ENCODE measurements around the gene ATP13A3. TPM values are rescaled to one million over a fixed set of nuclear protein-coding genes. Genes with fewer than 3 reads are reported as not detected.
"Not testable (repeated sequence)": the region's sequence is repeated elsewhere in the genome, so short reads cannot be mapped to it uniquely, and the experiment has no call there.

ATP13A3 gene
- total RNA-seq, 1 donor from 2014 or later: 135 TPM

DNA sequence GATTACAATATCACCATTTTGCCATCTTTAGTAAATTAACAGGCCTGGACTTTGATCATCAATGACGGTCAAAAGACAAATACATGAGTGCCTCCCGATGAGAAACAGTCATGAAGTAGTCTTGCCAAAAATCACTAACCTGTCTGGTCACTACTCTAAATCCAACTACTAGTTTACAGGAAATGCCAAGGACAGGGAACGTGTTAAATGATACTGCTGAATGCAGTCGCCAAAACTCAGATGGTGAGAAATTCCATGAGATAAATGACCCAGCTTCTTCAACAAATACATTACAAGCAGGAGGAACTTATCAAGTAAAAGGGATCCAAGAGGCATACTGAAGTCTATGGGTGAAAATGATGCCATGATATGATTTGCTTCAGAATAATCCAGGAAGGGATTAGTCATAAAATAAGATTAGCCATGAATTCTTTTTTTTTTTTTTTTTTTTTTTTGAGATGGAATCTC is 35.8 kb upstream of the ATP13A3 start:
- H3K4me1 Mint-ChIP-seq (ENCODE audit: low read depth): peaks cover 22% of the 10 kb centered on the region
- H3K9me3 Mint-ChIP-seq (ENCODE audit: low read depth): peaks cover 17% of the 10 kb centered on the region
- no peak overlapping the region for H3K4me3 Mint-ChIP-seq (ENCODE audit: low read depth)
- H3K27me3 Mint-ChIP-seq: no peaks in the 10 kb centered on the region
- TF ChIP-seq, protein P1, sequence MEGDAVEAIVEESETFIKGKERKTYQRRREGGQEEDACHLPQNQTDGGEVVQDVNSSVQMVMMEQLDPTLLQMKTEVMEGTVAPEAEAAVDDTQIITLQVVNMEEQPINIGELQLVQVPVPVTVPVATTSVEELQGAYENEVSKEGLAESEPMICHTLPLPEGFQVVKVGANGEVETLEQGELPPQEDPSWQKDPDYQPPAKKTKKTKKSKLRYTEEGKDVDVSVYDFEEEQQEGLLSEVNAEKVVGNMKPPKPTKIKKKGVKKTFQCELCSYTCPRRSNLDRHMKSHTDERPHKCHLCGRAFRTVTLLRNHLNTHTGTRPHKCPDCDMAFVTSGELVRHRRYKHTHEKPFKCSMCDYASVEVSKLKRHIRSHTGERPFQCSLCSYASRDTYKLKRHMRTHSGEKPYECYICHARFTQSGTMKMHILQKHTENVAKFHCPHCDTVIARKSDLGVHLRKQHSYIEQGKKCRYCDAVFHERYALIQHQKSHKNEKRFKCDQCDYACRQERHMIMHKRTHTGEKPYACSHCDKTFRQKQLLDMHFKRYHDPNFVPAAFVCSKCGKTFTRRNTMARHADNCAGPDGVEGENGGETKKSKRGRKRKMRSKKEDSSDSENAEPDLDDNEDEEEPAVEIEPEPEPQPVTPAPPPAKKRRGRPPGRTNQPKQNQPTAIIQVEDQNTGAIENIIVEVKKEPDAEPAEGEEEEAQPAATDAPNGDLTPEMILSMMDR (IDR thresholded peaks at IDR 0.05; ENCODE audit: unreplicated experiment): no peak
- no peak for DNase-seq (ENCODE audit: low spot score, unreplicated experiment)
- H3K36me3 Mint-ChIP-seq (ENCODE audit: insufficient read depth): no peaks in the 10 kb centered on the region
- no peak overlapping the region for H3K27ac Mint-ChIP-seq

DNA sequence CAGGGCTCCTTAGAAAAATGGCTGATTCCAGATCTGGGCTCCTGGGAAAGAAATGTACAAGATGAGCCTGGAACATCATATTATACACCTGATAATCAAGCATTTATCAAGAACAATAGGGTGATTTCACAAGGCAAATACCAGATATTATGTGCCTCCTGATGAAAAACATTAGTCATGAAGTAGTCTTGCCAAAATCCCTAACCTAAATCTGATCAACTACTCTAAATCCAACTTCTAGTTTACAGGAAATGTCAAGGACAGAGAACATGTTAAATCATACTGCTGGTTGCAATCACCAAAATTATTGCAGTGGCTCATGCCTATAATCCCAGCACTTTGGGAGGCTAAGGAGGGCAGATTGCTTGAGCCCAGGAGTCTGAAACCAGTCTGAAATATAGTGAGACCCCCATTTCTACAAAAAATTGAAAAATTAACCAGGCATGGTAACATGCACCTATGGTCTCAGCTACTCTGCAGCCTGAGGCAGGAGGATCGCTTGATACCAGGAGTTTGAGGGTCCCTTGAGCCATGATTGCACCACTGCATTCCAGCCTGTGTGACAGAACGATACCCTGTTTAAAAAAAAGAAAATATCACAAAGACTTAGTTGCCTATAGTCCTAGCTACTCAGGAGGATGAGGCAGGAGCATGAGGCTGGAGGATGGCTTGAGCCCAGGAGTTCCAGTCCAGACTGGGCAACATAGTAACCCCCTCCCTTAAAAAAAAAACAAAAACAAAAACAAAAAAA is 34.9 kb upstream of the ATP13A3 start:
- no peaks in the 10 kb centered on the region for H3K36me3 Mint-ChIP-seq (ENCODE audit: insufficient read depth)
- H3K4me3 Mint-ChIP-seq (ENCODE audit: low read depth): no peak overlapping the region
- no peak for DNase-seq (ENCODE audit: low spot score, unreplicated experiment)
- peaks cover 17% of the 10 kb centered on the region for H3K9me3 Mint-ChIP-seq (ENCODE audit: low read depth)
- TF ChIP-seq, protein P1 (IDR thresholded peaks at IDR 0.05; ENCODE audit: unreplicated experiment): no peak
- no peak overlapping the region for H3K27ac Mint-ChIP-seq
- H3K27me3 Mint-ChIP-seq: no peaks in the 10 kb centered on the region
- H3K4me1 Mint-ChIP-seq (ENCODE audit: low read depth): peaks cover 28% of the 10 kb centered on the region

- DNase-seq (ENCODE audit: low spot score, unreplicated experiment); H3K4me3 Mint-ChIP-seq (ENCODE audit: low read depth); H3K36me3 Mint-ChIP-seq (ENCODE audit: insufficient read depth); H3K27me3 Mint-ChIP-seq: not testable (repeated sequence)
- Mint-ChIP-seq H3K27ac (peak overlapping the region; percentile 43), H3K4me1 (ENCODE audit: low read depth) (peaks cover 32% of the 10 kb centered on the region), H3K9me3 (ENCODE audit: low read depth) (peaks cover 10% of the 10 kb centered on the region)
Measured at GRCh38 chr3:194520682-194521162, 33.9 kb upstream of the ATP13A3 start.

DNA sequence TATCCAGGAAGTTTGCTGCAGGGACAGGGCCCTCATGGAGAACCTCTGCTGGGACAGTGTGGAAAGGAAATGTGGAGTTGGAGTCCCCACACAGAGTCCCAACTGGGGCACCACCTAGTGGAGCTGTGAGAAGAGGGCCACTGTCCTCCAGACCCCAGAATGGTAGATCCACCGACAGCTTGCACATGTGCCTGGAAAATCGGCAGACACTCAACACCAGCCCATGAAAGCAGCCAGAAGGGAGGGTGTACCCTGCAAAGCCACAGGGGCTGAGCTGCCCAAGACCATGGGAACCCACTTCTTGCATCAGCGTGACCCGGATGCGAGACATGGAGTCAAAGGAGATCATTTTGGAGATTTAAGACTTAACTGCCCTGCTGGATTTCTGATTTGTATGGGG is 33.4 kb upstream of the ATP13A3 start:
- H3K4me3 Mint-ChIP-seq (ENCODE audit: low read depth); H3K36me3 Mint-ChIP-seq (ENCODE audit: insufficient read depth); H3K27ac Mint-ChIP-seq; DNase-seq (ENCODE audit: low spot score, unreplicated experiment); H3K27me3 Mint-ChIP-seq: not testable (repeated sequence)
- peaks cover 37% of the 10 kb centered on the region for H3K4me1 Mint-ChIP-seq (ENCODE audit: low read depth)
- H3K9me3 Mint-ChIP-seq (ENCODE audit: low read depth): peaks cover 10% of the 10 kb centered on the region

DNA sequence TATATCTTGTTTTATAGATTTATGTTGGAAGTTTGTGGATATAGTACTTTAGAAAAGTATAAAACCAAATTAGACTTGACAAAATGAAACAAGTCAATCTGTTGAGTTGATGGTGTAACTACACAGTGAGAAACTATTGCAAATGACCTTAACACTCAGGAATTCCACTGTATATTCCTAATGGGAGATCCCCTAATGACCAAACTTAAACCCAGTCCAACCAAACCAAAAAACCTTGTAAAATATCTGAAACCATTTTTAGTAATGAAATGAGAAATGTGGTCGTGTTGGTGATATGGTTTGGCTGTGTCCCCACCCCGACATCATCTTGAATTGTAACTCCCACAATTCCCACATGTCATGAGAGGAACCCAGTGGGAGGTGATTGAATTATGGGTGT is 31.9 kb upstream of the ATP13A3 start:
- H3K27me3 Mint-ChIP-seq: no peaks in the 10 kb centered on the region
- H3K4me3 Mint-ChIP-seq (ENCODE audit: low read depth): no peak overlapping the region
- DNase-seq (ENCODE audit: low spot score, unreplicated experiment): no peak
- H3K36me3 Mint-ChIP-seq (ENCODE audit: insufficient read depth): peaks cover 1% of the 10 kb centered on the region
- TF ChIP-seq, protein P1 (IDR thresholded peaks at IDR 0.05; ENCODE audit: unreplicated experiment): no peak
- H3K27ac Mint-ChIP-seq: no peak overlapping the region
- H3K9me3 Mint-ChIP-seq (ENCODE audit: low read depth): peaks cover 10% of the 10 kb centered on the region
- H3K4me1 Mint-ChIP-seq (ENCODE audit: low read depth): peaks cover 43% of the 10 kb centered on the region

DNA sequence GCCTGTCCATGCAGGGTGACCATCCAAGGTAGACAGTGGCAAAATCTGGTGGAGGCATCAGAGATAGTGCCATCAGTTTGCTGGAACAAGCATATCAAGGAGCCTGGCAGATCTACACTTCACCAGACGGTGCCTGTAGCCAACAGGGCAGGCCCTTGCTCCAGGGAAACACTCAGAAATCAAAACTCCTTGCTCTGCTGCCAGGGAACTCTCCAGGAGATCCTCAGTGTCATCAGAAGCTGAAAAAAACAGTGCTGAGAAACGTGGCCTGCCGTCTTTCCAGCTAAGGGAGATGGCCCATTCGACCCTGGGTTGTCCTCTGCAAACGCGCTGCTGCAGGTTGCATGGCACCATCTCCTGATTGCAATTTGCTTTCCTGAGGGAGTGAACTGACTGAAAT is 30.5 kb upstream of the ATP13A3 start:
- H3K27ac Mint-ChIP-seq: peak overlapping the region; percentile 34
- peaks cover 10% of the 10 kb centered on the region for H3K9me3 Mint-ChIP-seq (ENCODE audit: low read depth)
- DNase-seq (ENCODE audit: low spot score, unreplicated experiment): no peak
- peaks cover 1% of the 10 kb centered on the region for H3K36me3 Mint-ChIP-seq (ENCODE audit: insufficient read depth)
- TF ChIP-seq, protein P1 (IDR thresholded peaks at IDR 0.05; ENCODE audit: unreplicated experiment): no peak
- H3K4me1 Mint-ChIP-seq (ENCODE audit: low read depth): peaks cover 46% of the 10 kb centered on the region
- H3K4me3 Mint-ChIP-seq (ENCODE audit: low read depth): no peak overlapping the region
- H3K27me3 Mint-ChIP-seq: no peaks in the 10 kb centered on the region
